COLO668 (cell line): ENCODE data around the gene SAP30BP.
A peak's percentile ranks its signal among the peaks of the same experiment; 100 is the strongest.

Experiments
- DNase-seq: peaks from one replicate; lab custom pipeline; 2025; ENCODE audit not compliant: unreplicated experiment; lab: John Stamatoyannopoulos, UW

Gene SAP30BP

DNA sequence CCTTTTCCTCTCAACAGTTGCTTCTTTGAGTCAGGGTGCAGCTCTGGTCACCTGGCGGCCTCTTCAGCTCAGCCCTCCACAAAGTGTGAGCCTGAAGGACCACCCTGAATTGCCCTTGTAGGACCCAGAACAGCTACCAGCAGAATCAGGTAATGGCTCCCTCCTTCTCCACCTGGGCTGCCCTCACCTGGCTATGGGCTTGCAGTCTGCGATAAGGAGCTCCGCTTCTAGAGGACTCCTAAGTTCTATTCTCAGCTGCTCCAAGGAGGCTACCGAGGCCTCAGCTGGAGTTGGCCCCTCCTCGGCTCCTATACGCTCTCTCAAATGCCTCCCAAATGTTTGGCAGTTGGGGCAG is 20.5 kb upstream of the SAP30BP start:
- no peak for DNase-seq

DNA sequence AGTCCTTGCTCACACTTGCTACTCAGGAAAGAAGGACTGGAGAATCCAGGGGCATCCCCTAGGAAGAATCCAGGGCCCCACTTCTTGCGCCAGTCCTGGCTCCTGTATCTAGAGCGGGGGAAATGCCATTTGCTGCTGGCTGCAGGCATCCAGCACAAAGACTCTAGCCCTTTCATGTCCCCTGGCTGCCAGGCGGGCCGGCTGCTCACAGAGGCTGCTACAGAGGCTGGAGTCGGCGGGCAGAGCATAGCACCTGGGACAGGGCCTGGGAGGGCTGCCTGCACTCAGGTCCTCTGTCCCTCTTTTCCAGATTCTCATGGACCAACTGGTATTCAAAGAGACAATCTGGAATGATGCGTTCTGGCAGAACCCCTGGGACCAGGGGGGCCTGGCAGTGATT is 20.1 kb upstream of the SAP30BP start:
- peak; percentile 2 for DNase-seq

DNA sequence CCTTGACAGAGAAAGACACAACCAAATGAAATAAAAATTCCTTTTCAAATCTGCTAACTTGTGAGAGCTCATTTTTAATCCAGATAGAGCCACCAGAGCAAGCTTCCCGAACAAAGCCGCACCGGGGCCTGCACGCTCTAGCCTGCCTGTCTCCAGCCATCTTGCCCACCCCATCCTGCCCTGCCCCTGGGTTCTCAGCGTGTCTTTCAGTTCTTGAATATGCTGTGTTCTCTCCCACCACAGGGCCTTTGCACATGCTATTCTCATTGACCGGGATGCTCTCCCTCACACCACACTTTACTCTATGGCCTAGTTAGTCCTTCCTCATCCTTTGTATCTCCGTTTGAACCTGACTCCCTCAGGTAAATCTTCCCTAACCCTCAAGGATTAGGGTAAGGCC is 19.2 kb upstream of the SAP30BP start:
- DNase-seq, result no peak

DNA sequence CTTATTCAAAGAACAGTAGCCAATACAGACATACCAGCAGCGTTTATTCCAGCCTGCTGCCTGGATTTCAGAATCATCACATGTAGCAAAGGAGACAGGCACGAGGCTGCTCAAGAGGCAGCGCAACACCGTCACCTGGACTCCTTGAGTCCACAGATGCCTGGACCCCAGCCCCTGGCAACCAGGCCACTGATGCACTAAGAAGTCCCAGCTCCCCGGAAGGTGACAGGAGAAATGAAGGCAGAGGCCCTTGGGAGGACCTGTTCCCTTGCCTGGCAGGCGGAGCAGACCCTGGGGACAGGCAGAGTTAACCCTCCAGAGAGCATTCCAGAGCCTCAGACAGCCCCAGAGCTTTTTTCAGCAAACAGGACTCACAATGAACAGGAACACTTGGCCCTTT is 17.5 kb upstream of the SAP30BP start:
- DNase-seq, result no peak

DNA sequence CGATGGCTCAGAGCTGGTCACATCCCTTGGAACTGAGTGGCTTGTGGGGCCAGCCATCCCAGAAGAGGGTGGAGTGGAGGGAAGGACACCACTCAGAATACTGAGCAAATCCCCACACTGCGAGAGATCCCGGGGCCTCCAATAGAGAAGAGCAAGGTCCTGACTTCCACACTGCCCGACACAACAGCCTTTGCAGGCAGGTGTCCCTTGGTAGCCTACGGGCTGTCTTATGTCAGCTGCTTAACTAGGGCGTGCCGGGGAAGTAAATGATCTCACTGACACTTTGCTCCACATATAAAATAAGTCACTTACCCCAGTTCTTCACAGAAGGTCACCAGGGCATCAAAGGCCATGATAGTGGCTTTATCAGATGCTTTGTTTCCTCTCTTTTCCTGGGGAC is 16.3 kb upstream of the SAP30BP start:
- no peak for DNase-seq

DNA sequence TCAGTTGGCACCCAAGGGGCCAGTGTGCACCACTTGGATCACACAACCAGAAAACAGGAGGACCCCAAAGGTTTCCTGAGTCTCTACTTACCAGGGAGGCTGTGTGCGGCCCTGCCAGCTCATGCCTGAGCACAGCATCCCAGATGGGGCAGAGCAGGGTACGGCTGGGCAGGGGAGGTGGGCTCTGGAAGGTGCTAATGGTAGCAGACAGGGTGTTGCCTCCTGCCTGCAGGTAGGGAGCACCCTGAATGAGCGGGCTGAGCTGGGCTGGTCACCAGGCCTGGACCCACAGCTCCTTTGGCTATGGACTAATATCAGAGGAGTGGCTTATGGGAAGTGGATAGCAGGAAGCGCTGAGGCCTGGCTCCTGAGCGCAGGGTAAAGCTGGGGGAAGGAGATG is 14.8 kb upstream of the SAP30BP start:
- no peak for DNase-seq

DNA sequence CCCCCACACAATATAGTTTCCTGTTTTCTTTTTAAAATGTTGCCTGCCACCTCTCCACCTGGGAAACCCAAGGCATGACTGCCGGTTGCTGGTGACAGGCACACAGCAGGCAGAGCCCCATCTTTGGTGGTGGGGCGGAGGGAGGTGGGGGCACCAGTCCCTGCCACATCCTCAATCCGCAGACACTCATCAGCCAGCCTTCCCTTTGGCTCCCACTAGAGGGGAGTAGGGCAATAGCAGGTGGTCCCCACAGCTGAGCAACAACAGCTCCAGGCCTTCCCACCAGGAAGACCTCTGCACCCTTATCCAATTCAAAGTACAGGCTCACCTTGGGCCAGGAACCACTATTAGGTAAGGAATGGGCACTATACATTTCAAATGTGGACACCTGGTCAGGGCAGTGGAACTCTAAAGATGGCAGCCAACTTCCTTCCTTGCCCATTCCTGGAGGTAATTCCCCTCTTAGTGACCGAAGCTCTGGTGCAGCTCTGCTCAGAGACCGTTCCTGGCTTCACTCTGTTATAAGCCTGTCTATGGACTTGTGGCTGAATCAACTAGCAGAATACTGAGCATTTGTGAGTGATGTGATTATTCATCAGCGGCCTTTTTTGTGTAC is 14.1 kb upstream of the SAP30BP start:
- DNase-seq, result peak; percentile 4

DNA sequence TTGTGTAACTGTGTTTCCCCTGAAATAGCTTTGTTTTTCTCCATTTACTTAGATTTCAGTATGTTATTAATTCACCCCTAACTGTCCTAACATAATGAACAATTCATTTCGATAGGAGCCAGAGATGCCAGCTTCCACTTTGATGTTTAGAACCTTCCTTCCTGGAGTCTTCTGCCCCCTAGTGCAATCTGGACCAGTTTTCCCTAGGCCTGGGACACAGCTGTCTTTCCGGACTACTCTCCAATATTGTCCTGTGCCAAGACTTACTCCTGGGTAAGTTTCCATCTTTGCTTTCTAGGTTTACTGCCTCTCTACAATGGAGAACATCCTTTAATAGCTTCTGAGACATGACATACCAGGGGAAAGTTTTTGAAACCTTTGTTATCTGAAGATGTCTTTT is 13.0 kb upstream of the SAP30BP start:
- DNase-seq, result no peak

DNA sequence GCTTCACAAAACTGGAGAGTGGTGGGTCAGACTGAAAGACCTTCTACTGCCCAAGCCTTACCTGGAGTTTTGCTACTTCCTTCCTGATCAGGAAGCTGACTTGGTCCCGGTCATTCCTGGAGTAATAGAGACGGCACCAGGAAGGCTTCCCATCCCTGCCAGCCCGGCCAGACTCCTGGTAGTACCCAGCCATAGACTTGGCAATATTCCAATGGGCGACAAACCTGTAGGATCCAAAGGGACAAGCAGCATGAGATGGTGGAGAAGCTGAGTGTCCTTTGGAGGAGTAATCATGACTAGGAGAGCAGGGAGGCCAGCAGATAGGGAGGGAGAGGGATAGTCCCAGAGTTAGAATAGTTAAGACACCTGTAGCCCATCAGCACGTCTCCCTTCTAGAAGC is 8.9 kb upstream of the SAP30BP start:
- DNase-seq, result no peak

DNA sequence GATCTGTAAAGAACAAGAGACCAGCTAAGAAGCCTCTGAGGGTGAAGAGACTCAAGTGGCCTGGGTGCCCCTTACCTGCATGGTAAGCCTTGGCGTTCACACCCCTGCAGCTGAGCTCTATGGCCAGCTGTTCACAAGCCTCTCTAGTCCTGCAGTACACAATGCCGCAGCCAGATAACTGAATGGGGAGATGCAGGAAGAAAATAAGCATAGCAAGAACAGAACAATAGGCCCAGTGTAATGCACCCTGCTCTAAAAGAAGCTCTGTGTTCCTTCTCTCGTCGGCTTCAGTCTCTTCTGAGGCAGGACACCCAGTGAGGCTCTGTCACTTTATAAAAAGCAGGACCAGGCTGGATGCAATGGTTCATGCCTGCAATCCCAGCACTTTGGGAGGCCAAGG is 5.6 kb upstream of the SAP30BP start:
- DNase-seq, result no peak

DNA sequence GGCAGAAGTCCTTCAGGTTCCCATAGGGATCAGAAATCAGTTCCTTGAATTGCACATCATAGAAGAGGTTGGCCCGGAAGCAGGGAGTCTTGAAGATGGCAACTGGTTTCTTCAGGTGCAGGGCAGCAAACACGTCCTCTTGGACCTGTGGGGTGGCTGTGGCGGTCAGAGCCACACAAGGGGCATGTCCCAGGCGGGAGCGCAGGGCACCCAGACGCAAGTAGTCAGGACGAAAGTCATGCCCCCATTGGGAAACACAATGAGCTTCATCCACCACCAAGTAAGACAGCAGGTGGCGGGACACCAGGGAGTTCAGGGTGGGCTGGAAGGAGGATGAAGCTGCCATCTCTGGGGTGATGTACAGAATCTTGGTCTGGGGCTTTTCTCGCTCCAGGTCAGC is 4.6 kb upstream of the SAP30BP start:
- DNase-seq, result no peak

DNA sequence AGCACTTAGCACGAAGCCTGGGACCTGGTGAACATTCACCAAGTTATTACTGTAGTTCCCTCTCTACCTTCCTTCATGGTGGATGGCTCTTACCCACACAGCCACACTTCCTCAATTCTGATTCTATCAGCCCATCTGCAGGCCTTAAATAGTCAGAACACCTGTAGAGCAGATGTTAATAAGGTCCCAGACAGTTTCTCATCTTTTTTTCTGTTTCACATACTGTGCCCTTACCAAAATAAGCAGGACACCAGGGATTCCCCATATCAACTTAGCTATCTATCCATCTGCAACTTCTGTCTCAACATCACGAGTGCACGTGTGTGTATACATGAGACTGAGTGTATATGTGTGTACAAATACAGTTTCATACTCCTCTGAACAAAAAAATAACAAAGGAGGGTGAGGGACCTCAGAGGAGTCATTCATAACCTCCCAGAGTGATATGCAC is 3.0 kb upstream of the SAP30BP start:
- DNase-seq, result no peak

DNA sequence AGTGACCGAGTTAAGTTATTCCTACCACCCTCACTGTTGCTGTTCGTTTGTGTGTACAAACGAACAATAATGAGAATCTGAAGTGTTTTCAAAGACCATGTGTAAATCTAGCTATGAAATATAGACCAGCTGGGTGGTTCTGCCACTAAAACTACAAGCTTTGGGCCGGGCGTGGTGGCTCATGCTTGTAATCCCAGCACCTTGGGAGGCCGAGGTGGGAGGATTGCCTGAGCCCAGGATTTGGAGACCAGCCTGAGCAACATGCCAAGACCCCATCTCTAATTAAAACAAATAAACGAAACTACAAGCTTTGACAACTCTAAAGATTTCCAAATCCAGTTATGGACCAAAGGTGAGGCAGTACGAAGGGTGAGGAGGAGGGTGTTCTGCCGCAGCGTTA is 1.2 kb upstream of the SAP30BP start:
- DNase-seq, result no peak

DNA sequence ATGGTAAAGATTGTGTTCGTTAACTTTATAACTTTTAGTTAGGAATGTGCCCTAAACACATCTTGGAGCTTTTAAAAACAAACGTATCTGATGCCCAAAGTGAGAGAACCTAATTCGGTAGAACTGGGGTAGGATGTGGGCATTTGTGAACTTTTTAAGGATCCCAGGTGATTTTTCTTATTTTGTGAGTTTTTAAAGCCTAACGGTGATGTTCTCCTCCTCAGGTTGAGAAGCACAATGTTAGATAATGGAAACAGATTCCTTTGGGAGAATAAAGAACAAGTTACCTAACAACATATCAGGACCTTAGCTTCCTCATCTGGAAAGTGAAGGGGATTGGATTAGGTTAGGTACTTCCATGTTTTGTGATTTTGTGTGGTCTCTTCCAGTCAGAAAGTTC is 687 bp downstream of the SAP30BP start:
- no peak for DNase-seq

DNA sequence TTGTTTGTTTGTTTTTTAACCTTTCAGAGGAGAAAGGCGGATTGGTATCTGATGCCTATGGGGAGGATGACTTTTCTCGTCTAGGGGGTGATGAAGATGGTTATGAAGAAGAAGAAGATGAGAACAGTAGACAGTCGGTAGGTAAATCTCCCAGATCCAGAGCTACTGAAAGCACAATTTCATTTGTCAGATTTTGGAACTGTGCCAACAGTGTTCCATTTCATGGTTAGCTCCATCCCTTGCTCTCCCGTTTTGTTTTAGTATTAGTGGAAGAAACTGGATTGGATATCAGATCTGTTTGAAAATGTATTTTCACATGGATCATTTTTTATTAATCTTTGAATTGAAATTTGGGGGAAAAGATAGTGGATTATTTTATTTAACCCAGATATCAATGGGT is 1.4 kb downstream of the SAP30BP start:
- DNase-seq, result no peak

DNA sequence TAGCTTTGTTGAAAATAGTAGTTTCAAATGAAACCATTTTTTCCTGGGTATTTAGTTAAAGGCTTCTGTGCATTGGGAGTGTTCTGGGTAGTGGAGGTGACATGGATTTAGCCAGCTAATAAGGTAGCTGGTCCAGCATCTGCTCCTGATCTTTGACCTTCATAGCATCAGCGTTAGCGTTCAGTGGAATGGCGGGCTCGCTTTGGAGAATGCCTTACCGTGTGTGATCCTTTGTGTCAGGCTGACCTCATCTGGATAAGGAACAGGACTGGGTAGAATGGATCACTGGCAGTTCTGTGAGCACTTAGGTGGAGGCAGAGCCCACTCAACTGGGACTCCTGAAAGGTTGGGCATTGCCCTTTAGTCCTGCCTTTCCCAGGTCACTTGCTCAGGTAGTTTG is 3.7 kb downstream of the SAP30BP start:
- DNase-seq, result no peak

DNA sequence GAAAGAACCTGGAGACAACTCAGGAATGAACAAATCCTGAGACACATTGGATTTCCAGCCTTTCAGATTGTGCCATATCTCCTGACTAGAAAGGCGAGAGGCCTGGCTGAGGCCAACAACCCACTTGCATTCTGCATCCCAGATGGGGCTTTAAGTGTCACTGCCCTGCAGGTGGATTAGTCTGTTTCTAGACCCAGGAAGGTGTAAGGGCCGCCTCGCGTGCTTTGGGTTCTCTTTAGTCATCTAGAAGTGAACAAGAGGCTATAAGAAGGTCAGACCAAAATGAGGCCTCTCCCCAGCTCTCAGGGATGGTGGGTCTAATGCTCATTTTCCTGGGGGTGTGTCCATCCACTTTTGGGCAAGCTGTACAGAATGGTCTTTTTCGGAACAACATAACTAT is 4.9 kb downstream of the SAP30BP start:
- no peak for DNase-seq

DNA sequence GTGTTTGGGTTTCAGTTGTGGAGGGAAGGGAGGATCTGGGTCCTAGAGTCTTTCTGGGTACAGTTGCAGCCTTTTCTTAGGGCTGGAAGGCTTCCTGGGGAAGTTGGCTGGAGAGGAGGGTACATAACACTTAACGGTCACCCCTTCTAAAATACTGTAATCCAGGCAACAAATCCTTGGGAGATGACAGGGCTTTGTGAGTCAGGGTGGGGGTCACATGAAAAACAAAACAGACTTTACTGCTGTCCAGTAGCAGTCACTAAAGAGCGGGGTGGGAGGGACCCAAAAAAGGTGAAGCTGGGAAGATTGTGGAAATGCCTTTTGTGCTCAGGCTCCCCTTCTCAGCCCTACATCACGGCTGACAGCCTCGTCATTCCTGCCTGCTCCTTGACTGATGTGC is 6.3 kb downstream of the SAP30BP start:
- DNase-seq, result no peak

DNA sequence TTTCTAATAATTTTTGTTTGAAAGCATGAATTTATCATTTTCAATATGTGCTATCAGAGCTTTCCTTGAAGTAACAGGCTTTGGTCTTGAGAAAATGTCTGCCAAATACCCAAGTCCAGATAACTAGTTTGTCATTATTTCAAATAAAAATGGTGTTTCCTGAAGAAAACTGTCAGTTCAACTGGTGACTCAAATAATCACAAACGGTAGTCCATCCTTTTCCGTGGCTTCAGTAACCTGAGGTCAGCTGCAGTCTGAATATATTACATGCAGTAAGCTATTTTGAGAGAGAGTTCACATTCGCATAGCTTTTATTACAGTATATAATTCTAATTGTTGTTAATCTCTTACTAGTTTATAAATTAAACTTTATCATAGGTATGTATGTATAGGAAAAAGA is 9.3 kb downstream of the SAP30BP start:
- DNase-seq, result no peak

DNA sequence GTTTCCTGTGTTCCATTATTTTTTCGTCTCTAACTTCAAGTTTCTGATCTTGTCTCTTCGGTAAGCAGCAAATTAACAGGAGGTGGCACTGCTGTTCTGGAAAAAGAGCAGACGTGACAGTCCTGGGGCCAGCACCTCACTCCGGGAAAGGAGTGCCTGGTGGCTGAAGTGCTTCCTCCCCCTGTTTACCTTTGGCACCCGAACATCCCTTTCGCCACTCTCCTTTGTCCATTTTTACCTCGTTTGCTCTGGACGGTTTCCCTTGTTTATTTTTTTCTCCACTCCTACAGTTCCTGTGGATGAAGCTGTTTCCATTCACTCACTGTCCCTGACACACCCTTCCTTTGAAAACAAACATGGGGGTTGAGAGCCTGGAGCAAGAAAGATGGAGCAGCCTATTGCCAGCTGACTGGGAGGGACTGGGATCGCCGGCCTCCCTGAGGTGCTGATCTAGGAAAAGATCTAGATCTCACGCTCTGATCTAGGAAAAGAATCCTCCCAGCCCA is 12.6 kb downstream of the SAP30BP start:
- DNase-seq, result no peak

DNA sequence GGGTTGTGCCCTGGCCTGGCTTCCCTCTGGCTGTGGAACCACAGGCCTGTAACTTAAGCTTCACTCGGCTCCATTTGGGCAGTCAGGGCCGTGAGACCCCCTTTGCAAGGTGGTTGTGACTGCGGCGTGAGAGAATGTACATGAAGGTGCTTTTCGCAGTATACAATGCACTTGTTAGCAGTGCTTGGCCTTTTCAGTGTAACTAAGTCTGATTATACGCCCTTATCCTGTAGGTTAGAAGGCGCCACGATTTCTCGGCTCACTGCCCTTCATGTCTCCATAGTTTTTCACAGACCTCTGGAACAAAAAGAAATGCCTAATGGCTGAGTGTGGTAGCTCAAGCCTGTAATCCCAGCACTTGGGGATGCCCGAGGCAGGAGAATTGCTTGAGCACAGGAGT is 13.3 kb downstream of the SAP30BP start:
- no peak for DNase-seq

DNA sequence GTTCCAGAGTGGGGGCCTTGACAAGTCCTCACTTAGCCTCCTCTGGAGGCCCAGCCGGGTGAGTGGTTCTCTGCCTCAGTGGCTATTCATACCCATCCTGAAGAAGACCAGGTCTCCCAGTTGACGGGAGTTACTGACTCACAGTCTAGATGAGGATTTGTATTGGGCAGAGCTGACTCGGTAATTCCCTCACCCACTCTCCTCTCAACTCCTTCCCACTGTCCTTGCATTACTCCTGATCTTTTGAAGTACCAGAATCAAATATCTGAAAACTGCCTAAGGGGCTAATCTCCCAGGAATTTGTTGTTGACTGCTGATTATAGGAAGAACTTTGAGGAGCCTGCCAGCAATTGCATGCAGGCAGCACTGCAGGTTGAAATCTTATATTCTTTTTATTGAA is 14.2 kb downstream of the SAP30BP start:
- no peak for DNase-seq

DNA sequence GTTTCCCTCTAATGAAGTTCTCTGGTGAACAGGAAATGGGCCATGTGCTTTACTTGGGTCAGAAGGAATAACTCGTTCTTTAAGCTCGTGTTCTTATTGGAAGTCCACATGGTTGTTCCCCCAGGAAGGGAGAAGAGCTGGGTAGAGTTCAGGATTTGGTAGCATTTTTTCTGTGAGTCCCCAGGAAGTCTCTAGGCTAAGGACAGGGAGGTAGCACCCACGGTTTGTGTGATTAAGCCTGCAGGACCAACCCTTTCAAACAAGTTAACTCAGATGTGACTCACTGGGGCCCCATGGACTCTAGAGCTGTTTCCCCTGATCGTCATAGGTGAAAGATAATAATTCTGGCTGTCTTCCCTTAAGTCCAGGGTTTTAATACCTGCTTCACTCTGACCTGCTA is 16.4 kb downstream of the SAP30BP start:
- no peak for DNase-seq

DNA sequence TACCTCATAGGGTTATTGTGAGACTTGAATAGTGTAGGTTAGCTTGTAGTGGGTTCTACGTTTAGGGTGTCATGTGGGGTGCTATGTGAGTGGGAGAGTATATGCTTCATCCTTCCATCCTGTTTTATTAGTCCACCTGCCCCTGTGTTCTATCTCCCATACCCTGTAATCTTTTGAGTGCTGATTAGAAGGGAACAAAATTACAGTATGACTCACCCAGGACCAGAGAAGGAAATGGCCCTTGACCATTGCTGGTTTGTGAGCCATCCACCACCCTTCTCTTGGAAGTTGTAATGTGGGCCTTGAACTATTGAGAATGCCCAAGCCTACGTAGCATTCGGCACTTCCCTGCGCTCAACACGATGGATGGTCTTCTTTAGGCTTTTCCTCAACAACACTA is 17.1 kb downstream of the SAP30BP start:
- no peak for DNase-seq
